ENCODE measurements around the gene TIAM1.

The TIAM1 gene

DNA sequence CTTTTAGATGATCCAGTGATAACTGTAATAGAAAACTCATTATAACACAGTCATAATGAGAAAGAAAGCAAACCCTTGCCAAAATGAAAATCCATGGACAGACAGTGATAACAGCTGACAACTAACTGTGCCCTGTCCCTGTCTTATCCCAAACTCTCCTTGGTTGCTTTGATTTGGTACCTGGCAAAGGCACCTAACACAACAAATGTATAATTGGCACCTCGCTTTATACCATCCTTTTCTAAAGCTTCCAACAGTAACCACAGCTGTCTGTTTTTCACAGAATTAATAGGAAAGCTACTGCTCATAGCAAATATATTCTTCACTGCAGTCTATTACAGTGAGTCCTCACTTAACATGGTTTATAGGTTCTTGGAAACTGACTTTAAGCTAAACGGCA lies 187.4 kb downstream of the TIAM1 start:
- TF ChIP-seq, protein P1, sequence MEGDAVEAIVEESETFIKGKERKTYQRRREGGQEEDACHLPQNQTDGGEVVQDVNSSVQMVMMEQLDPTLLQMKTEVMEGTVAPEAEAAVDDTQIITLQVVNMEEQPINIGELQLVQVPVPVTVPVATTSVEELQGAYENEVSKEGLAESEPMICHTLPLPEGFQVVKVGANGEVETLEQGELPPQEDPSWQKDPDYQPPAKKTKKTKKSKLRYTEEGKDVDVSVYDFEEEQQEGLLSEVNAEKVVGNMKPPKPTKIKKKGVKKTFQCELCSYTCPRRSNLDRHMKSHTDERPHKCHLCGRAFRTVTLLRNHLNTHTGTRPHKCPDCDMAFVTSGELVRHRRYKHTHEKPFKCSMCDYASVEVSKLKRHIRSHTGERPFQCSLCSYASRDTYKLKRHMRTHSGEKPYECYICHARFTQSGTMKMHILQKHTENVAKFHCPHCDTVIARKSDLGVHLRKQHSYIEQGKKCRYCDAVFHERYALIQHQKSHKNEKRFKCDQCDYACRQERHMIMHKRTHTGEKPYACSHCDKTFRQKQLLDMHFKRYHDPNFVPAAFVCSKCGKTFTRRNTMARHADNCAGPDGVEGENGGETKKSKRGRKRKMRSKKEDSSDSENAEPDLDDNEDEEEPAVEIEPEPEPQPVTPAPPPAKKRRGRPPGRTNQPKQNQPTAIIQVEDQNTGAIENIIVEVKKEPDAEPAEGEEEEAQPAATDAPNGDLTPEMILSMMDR (conservative IDR thresholded peaks at IDR 0.05) = no peak
- no peak for TF ChIP-seq ZFX (IDR thresholded peaks at IDR 0.05)
- no peak overlapping the region for H3K27ac ChIP-seq

DNA sequence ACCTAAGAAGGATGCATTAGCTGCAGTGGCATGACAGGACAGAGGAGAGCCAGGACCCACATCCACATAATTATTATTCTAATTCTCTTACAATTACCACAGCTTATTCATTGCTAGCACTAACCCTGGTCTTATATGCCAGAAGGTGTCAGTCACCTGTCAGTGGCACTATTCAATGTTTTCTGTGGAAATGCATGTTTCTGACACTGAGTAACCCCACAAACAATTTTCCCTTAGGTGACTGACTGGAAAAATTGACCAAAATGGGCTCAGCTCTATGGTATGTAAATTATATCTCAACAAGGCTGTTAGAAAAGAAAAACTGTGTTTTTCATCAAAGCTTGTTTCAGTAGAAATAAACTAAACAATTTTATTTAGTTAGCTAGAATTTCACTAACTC lies 187.9 kb downstream of the TIAM1 start:
- TF ChIP-seq, protein P1 (conservative IDR thresholded peaks at IDR 0.05) = no peak
- no peak for TF ChIP-seq ZFX (IDR thresholded peaks at IDR 0.05)
- H3K27ac ChIP-seq = no peak overlapping the region

DNA sequence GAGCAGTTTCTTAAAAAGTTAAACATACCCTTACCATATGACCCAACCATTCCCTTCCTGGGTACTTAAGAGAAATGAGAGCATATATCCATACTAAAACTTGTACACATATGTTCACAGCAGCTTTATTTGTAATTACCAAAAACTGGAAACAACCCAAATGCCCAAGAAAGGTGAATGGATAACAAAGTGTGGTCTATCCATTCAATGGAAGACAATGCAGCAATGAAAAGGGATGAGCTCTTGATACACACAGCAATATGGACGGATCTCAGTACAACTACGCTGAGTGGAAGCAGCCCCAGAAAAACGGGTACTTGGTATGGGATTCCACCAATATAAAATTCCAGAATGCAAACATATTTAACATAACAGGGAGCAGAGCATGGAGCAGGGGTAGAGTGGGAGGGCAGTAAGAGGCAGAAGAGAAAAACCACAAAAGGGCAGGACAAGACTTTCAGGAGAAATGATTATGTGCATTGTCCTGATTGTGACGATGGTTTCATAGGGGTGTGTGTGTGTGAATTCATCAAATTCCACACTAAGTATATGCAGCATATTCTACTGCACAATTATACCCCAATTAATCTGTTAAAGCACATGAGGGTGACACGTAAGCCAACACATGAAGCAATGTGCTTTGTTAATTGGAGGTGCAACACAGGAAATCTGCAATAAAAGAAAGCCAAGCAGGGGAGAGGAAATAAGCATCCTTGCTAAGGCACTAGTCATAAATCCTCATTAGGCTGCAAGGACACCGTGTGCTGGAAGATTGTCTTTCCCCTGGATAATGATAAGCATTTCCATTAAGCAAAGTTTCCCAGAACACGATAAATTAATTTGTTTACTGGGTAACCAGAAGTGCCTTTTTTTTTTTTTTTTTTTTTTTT lies 192.7 kb downstream of the TIAM1 start:
- TF ChIP-seq, protein P1 (conservative IDR thresholded peaks at IDR 0.05) = no peak
- no peak for TF ChIP-seq ZFX (IDR thresholded peaks at IDR 0.05)
- H3K27ac ChIP-seq = no peak overlapping the region

DNA sequence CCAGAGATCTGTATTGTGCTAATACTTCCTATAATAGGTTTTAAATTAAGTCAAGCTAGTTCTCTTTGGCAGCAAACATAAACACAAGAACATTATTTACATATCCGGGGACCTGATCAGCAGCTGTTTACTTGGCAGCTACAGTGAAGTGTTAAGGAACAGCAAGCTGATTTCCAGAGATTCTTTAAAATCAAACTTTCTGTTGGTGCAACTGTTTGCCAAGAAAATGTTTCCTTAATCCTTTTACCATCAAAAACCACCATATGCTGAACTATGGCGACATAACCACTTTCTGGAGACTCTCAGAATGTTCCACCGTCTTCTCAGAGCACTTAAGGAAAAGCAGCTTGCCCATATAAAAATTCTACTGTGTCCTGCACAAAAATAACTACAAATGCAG lies 198.8 kb downstream of the TIAM1 start:
- TF ChIP-seq, protein P1 (conservative IDR thresholded peaks at IDR 0.05) = no peak
- H3K27ac ChIP-seq = no peak overlapping the region

DNA sequence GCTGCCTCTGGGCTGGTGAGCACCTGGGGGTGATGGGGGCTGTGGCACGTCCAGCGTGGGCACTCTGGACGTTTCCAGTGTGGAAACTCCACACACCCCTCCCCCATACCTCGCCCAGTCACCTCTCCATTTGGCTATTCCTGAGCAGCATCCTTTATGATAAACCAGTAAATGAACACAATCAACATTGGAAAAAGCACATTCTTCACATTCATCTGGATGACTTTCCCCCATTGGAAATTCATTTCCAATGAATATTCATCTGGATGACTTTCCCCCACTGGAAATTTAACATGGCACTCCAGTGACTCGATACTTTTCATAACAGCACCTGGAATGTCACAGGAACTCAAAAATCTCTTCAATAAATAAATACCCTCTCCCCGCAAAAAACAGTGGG lies 201.0 kb downstream of the TIAM1 start:
- no peak for TF ChIP-seq ZFX (IDR thresholded peaks at IDR 0.05)
- TF ChIP-seq, protein P1 (conservative IDR thresholded peaks at IDR 0.05) = no peak
- no peak overlapping the region for H3K27ac ChIP-seq

DNA sequence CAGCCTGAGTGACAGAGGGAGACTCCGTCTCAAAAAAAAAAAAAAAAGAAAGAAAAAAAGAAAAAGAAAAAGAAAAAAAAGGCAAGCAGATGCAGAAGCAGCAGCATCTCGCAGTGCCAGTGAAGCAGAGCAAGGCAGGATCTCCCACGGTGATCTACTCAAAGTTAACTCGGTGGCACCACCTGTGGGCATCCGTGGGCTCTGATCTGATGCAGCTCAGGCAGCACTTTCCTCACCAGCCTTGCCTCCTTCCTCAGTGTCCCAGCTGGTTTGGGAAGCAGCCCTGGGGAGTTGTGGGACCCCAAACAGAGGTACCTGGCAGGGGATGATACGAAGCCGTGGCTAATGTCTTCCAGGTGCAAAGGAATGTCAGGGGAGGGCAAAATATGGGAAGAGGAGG lies 201.5 kb downstream of the TIAM1 start:
- TF ChIP-seq, protein P1 (conservative IDR thresholded peaks at IDR 0.05) = peak; percentile 11; the same call in 1 of the 2 replicates
- no peak for TF ChIP-seq ZFX (IDR thresholded peaks at IDR 0.05)
- no peak overlapping the region for H3K27ac ChIP-seq

DNA sequence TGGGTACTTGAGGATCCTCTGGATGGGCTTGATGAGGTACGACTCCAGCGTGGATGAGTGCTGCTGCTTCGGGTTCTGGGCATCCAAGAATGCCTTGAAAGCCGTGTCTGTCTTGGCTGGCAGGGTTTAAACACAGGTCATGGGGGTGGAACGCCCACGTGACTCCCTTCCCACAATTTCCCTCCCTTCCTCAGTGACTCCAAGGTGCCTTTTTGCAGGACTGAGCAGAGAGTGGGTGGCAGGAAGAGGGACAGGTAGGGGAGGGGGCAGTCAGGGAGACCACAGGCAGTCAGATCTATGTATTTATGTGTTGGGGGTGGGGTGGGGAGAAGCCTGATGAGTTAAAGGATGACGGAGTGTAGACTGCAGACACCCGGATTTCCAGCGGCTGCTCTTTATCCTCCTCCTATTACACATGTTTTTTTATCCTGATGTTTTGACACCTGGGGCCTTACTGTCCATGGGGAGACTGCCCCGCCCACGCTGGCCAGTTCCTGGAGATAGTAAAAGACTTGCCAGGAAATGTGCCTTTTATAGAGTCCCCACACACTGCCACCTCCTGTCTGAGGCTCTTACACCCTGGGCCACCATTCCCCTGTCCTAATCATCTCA lies 202.6 kb downstream of the TIAM1 start:
- no peak overlapping the region for H3K27ac ChIP-seq
- TF ChIP-seq, protein P1 (conservative IDR thresholded peaks at IDR 0.05) = no peak
- TF ChIP-seq ZFX (IDR thresholded peaks at IDR 0.05) = no peak
